Liver (tissue), 9 donors: ENCODE data around the gene ADAMTS2. TPM values are rescaled to one million over a fixed set of nuclear protein-coding genes. Genes with fewer than 3 reads are reported as not detected.

Experiments
- DNase-seq: peaks from one replicate; pipeline ENCODE4 v3.0.0-alpha.2; 2017; ENCODE audit warnings: low spot score
- H3K27ac ChIP-seq, 2 donors: one replicate each; pipeline ENCODE4 v1.7.0; 2013; ENCODE audit warnings: inconsistent platforms in 2 of 2, low read length in 2 of 2, control low read depth in 1 of 2, low read depth in 1 of 2, mild to moderate bottlenecking in 1 of 2
- H3K27me3 ChIP-seq, 4 donors: one replicate each; pipeline versions ENCODE4 v1.6.1 to v1.7.0; 2013; ENCODE audit warnings: low read length in 3 of 4, inconsistent platforms in 1 of 4, mild to moderate bottlenecking in 1 of 4, moderate library complexity in 1 of 4; ENCODE audit not compliant: control insufficient read depth in 4 of 4, insufficient read depth in 4 of 4
- H3K36me3 ChIP-seq, 4 donors: one replicate each; pipeline versions ENCODE4 v1.6.1 to v1.7.0; 2013; ENCODE audit warnings: low read length in 3 of 4, mild to moderate bottlenecking in 3 of 4, low read depth in 1 of 4, moderate library complexity in 1 of 4; ENCODE audit not compliant: control insufficient read depth in 4 of 4, insufficient read depth in 3 of 4
- H3K4me1 ChIP-seq, 4 donors: one replicate each; pipeline versions ENCODE4 v1.6.1 to v1.7.0; 2013; ENCODE audit warnings: low read length in 3 of 4, mild to moderate bottlenecking in 3 of 4, moderate library complexity in 1 of 4; ENCODE audit not compliant: control insufficient read depth in 4 of 4, insufficient read depth in 4 of 4
- H3K4me3 ChIP-seq, 3 donors: one replicate each; pipeline versions ENCODE4 v1.6.1 to v1.7.0; 2013; ENCODE audit warnings: low read length in 3 of 3, control low read depth in 1 of 3, low read depth in 1 of 3, mild to moderate bottlenecking in 1 of 3
- H3K9ac ChIP-seq, 2 donors: one replicate each; pipeline ENCODE4 v1.7.0; 2013; ENCODE audit warnings: low read length in 2 of 2, mild to moderate bottlenecking in 2 of 2, moderate library complexity in 2 of 2, control low read depth in 1 of 2, low read depth in 1 of 2
- H3K9me3 ChIP-seq, 4 donors: one replicate each; pipeline versions ENCODE4 v1.6.1 to v1.7.0; 2013; ENCODE audit warnings: low read length in 3 of 4; ENCODE audit not compliant: control insufficient read depth in 4 of 4
- ATF3 ChIP-seq: IDR thresholded peaks from 2 replicates; pipeline ENCODE4 v1.6.1; 2016; ENCODE audit warnings: antibody characterized with exemption
- CTCF ChIP-seq: fragments of 150-350 bp; IDR thresholded peaks from 2 replicates; pipeline ENCODE4 v1.5.1; 2017; ENCODE audit warnings: improper control_type of control experiment, low read depth, low read length; ENCODE audit not compliant: missing input control
- EGR1 ChIP-seq, 2 donors: IDR thresholded peaks; 2 replicates each; pipeline ENCODE4 v1.6.1; 2016 to 2018; ENCODE audit warnings: antibody characterized with exemption in 2 of 2, low read depth in 2 of 2
- FOXA2 ChIP-seq: IDR thresholded peaks from 2 replicates; pipeline ENCODE4 v1.6.1; 2016; ENCODE audit warnings: antibody characterized with exemption
- GABPA ChIP-seq, 2 donors: IDR thresholded peaks in 1 of 2; conservative IDR thresholded peaks in 1 of 2; 2 replicates each; pipeline ENCODE4 v1.6.1; 2016; ENCODE audit warnings: antibody characterized with exemption in 2 of 2, mild to moderate bottlenecking in 1 of 2, moderate library complexity in 1 of 2
- HNF4A ChIP-seq, 2 donors: conservative IDR thresholded peaks; 2 replicates each; pipeline ENCODE4 v1.6.1; 2016; ENCODE audit warnings: antibody characterized with exemption in 2 of 2, mild to moderate bottlenecking in 2 of 2
- HNF4G ChIP-seq: IDR thresholded peaks from 2 replicates; pipeline ENCODE4 v1.6.1; 2016; ENCODE audit warnings: antibody characterized with exemption
- JUND ChIP-seq, 2 donors: IDR thresholded peaks; 2 replicates each; pipeline ENCODE4 v1.6.1; 2016; ENCODE audit warnings: antibody characterized with exemption in 2 of 2
- MAX ChIP-seq: IDR thresholded peaks from 2 replicates; pipeline ENCODE4 v1.6.1; 2016; ENCODE audit warnings: antibody characterized with exemption
- NR2F2 ChIP-seq: IDR thresholded peaks from 2 replicates; pipeline ENCODE4 v1.6.1; 2016; ENCODE audit warnings: antibody characterized with exemption
- RAD21 ChIP-seq, 2 donors: IDR thresholded peaks; 2 replicates each; pipeline ENCODE4 v1.6.1; 2016; ENCODE audit warnings: antibody characterized with exemption in 2 of 2, mild to moderate bottlenecking in 2 of 2
- REST ChIP-seq: IDR thresholded peaks from 2 replicates; pipeline ENCODE4 v1.6.1; 2016; ENCODE audit warnings: antibody characterized with exemption, mild to moderate bottlenecking
- RXRA ChIP-seq, 2 donors: IDR thresholded peaks; 2 replicates each; pipeline ENCODE4 v1.6.1; 2017 to 2018; ENCODE audit warnings: antibody characterized with exemption in 2 of 2, mild to moderate bottlenecking in 1 of 2
- SP1 ChIP-seq: IDR thresholded peaks from 2 replicates; pipeline ENCODE4 v1.6.1; 2018; ENCODE audit warnings: antibody characterized with exemption, mild to moderate bottlenecking
- TAF1 ChIP-seq: conservative IDR thresholded peaks from 2 replicates; pipeline ENCODE4 v1.6.1; 2016; ENCODE audit warnings: antibody characterized with exemption, mild to moderate bottlenecking
- YY1 ChIP-seq: IDR thresholded peaks from 2 replicates; pipeline ENCODE4 v1.6.1; 2016; ENCODE audit warnings: antibody characterized with exemption, mild to moderate bottlenecking
- ZBTB33 ChIP-seq: IDR thresholded peaks from 2 replicates; pipeline ENCODE4 v1.6.1; 2016; ENCODE audit warnings: antibody characterized with exemption
- WGBS: extraction: QIAGEN DNeasy Blood & Tissue Kit; methylation state at CpG from one replicate; pipeline ENCODE4 v1.1.7; 2013; 5-methylcytosine and 5-hydroxymethylcytosine counted together
- polyA plus RNA-seq, 2 donors: library from polyadenylated mRNA; stranded (reverse) in 1 of 2; unstranded in 1 of 2; fragments of 200-250 nt in 1 of 2; fragments of >200 nt in 1 of 2; fragmentation: Nextera tagmentation in 1 of 2; extraction: Ambion mirVana in 1 of 2; gene quantifications; one replicate each; pipeline versions ENCODE4 v1.2.1 to v1.2.3, GENCODE V29; 2013 to 2015
- total RNA-seq, 2 donors: library from RNA; depleted of rRNA; stranded (reverse); fragments of >200 nt; gene quantifications; one replicate each; pipeline ENCODE4 v1.2.3, GENCODE V29; 2014
- donor health status: healthy.
- donor health status: healthy.
- donor health status: healthy.
- donor health status: healthy.
- donor health status: healthy.

Gene ADAMTS2
- total and polyA plus RNA-seq, 4 donors: 2.7 to 24.3 (median 12.0) TPM

GRCh38 chr5:179222246-179223017 lies 122.8 kb downstream of the ADAMTS2 start:
- no peaks in the 10 kb centered on the region for H3K36me3 ChIP-seq
- H3K9me3 ChIP-seq: peaks cover 4 to 9% (median 4%) of the 10 kb centered on the region in 4 donors
- no peak for TF ChIP-seq CTCF
- TF ChIP-seq MAX: no peak
- no peak for TF ChIP-seq RXRA (IDR thresholded peaks at IDR 0.05)
- no peak for TF ChIP-seq SP1
- TF ChIP-seq REST: no peak
- TF ChIP-seq NR2F2: no peak
- TF ChIP-seq HNF4G: no peak
- no peak for TF ChIP-seq ZBTB33
- no peak for TF ChIP-seq FOXA2
- no peak for TF ChIP-seq EGR1 (IDR thresholded peaks at IDR 0.05; ENCODE audit: low read depth in 2 of 2)
- no peak for TF ChIP-seq JUND (IDR thresholded peaks at IDR 0.05)
- no peak for TF ChIP-seq YY1
- no peak for TF ChIP-seq RAD21 (IDR thresholded peaks at IDR 0.05)
- no peak for TF ChIP-seq ATF3
- no peak for TF ChIP-seq TAF1
- no peak for TF ChIP-seq HNF4A (conservative IDR thresholded peaks at IDR 0.05)
- TF ChIP-seq GABPA (IDR thresholded peaks at IDR 0.05 in 1 of 2, conservative IDR thresholded peaks at IDR 0.05 in 1 of 2): no peak
- no peak overlapping the region for H3K27ac ChIP-seq
- H3K4me3 ChIP-seq: no peak overlapping the region
- 88% methylated on average over 9 of the region's 9 CpGs for whole genome bisulfite sequencing
- H3K4me1 ChIP-seq: no peaks in the 10 kb centered on the region
- no peak overlapping the region for H3K9ac ChIP-seq
- H3K27me3 ChIP-seq: no peaks in the 10 kb centered on the region
- DNase-seq: no peak
